ENCODE results near the gene VPS35. TPM values are rescaled to one million over a fixed set of nuclear protein-coding genes. Genes with fewer than 3 reads are reported as not detected.
"Not testable (repeated sequence)": the region's sequence is repeated elsewhere in the genome, so short reads cannot be mapped to it uniquely, and the experiment has no call there.

The VPS35 gene
- total RNA-seq, 1 donor from 2014 or later = 102 TPM

DNA sequence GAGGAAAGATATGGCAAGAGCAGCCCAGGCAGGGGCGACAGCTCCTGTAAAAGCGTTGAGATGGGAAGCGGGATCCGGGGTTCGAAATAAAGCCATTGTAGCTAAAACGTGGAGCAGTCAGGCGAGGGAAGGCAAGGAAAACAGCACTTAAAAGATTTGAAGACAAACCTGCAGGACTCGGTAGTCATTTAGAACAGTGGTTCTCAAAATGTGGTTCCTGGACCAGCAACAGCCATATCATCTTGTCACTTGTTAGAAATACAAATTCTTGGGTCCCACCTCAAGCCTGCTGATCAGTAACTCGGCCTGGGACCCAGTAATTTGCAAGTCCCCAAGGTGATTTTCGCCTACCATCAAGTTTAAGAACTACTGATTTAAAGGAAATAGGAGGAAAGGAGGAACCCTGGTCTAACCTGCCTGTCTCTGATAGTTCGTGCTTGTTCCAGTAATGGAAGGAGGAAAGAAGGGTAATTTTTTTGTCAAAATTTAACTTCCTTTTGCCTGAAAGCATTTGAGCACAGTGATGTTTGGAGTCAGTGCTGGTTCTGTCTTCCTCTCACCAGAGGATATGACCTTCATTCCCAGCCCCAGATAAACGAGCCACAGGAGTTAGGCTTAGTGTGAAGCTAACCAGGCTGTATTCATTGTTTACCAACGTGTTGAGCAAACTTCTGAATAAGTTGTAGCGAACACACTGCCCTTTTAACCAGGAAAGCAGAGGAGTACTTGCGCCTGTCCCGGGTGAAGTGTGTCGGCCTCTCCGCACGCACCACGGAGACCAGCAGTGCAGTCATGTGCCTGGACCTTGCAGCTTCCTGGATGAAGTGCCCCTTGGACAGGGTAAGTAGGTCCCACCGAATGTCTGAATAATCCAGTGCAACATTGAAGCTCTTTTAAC is 1.6 kb upstream of the VPS35 start:
- Mint-ChIP-seq H3K36me3 (ENCODE audit: low read depth) (peaks cover 13% of the 10 kb centered on the region), H3K9me3 (no peaks in the 10 kb centered on the region), H3K4me3 (no peak overlapping the region), H3K4me1 (peaks cover 37% of the 10 kb centered on the region), H3K27ac (ENCODE audit: unreplicated experiment) (no peak overlapping the region), H3K27me3 (ENCODE audit: low read depth) (no peaks in the 10 kb centered on the region)
- no peak for DNase-seq (ENCODE audit: low read depth, low spot score)
- TF ChIP-seq, protein P1, sequence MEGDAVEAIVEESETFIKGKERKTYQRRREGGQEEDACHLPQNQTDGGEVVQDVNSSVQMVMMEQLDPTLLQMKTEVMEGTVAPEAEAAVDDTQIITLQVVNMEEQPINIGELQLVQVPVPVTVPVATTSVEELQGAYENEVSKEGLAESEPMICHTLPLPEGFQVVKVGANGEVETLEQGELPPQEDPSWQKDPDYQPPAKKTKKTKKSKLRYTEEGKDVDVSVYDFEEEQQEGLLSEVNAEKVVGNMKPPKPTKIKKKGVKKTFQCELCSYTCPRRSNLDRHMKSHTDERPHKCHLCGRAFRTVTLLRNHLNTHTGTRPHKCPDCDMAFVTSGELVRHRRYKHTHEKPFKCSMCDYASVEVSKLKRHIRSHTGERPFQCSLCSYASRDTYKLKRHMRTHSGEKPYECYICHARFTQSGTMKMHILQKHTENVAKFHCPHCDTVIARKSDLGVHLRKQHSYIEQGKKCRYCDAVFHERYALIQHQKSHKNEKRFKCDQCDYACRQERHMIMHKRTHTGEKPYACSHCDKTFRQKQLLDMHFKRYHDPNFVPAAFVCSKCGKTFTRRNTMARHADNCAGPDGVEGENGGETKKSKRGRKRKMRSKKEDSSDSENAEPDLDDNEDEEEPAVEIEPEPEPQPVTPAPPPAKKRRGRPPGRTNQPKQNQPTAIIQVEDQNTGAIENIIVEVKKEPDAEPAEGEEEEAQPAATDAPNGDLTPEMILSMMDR (conservative IDR thresholded peaks at IDR 0.05) = peak; percentile 8

DNA sequence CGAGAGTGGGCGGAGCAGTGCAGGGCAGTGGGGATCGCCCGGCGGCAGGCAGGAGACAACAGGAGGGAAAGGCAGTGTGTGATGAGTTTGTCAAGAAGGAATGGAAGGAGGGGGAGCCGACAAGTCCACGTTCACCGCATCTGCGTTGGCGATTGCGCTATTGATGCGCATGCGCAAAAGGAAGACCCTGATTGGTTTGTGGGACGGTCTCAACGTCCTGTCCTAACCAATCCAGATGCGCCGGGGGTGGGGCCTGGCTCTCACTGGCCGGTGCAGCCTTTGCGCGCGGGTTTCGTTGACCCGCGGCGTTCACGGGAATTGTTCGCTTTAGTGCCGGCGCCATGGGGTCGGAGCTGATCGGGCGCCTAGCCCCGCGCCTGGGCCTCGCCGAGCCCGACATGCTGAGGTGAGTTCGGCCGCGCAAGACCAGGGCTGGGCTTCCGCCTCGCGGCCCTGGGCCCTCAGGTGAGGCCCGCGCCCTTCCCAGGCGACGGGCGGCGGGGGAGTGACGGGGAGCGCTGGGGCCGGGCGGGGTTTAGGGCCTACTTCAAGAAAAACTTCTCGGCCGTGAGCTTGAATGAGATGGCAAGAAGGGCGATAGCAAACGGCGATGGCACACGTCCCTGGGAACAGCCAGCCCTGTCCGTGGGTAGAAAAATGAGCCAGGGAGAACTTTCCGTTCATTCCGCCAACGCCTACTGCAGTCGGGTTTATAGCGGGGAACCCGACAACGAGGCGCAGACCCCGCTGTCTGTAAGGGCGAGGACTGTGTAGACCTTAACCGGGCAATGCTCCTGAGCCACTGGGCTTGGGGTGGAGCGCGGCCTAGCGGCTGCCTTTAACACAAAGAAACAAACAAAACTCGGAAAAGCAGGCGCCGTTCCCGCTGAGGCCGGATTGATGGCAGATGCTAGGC is 645 bp upstream of the VPS35 start, which contains the start of gene ORC6:
ORC6 (plus strand) TSS at position 295 of the 916 bp plus-strand sequence; CDS start at position 342, 47 bp downstream.
- H3K27me3 Mint-ChIP-seq (ENCODE audit: low read depth) = no peaks in the 10 kb centered on the region
- no peak within 1 kb of the TSS for H3K4me3 Mint-ChIP-seq
- peak; percentile 96 for DNase-seq (ENCODE audit: low read depth, low spot score)
- peaks cover 39% of the 10 kb centered on the region for H3K4me1 Mint-ChIP-seq
- no peaks in the 10 kb centered on the region for H3K9me3 Mint-ChIP-seq
- H3K36me3 Mint-ChIP-seq (ENCODE audit: low read depth) = peaks cover 5% of the 10 kb centered on the region
- peak within 1 kb of the TSS; percentile 93 for H3K27ac Mint-ChIP-seq (ENCODE audit: unreplicated experiment)
- TF ChIP-seq, protein P1 (conservative IDR thresholded peaks at IDR 0.05) = peak; percentile 60

DNA sequence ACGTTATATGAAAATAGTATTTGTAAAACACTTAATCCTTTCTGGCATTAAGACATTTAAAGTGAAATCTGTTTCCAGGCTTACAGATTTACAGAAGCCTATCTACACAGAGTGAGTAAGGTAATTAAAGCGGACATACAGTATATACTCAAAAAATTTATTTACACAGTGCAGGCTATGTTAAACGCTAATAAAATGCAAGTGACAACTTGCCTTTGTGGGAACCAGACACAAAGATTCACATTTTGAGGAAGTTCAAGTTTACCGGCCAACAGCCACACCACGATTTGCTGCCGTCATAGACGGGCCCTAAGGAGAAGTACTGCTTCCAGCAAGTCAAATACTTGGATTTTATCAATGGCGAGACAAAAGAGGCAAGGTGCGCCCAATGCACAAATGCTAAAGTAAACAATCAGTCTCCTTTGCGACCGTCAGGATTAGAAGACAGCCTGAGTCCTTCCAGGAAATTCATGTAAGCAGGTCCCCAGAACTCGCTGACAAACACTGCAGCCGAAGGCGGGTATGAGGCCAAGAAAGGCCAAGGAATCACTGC is 801 bp downstream of the VPS35 start:
- TF ChIP-seq, protein P1 (conservative IDR thresholded peaks at IDR 0.05) = no peak
- DNase-seq (ENCODE audit: low read depth, low spot score) = no peak
- H3K9me3 Mint-ChIP-seq = no peaks in the 10 kb centered on the region
- peaks cover 42% of the 10 kb centered on the region for H3K4me1 Mint-ChIP-seq
- no peaks in the 10 kb centered on the region for H3K27me3 Mint-ChIP-seq (ENCODE audit: low read depth)
- no peak overlapping the region for H3K4me3 Mint-ChIP-seq
- peak overlapping the region; percentile 93 for H3K27ac Mint-ChIP-seq (ENCODE audit: unreplicated experiment)
- peaks cover 4% of the 10 kb centered on the region for H3K36me3 Mint-ChIP-seq (ENCODE audit: low read depth)

DNA sequence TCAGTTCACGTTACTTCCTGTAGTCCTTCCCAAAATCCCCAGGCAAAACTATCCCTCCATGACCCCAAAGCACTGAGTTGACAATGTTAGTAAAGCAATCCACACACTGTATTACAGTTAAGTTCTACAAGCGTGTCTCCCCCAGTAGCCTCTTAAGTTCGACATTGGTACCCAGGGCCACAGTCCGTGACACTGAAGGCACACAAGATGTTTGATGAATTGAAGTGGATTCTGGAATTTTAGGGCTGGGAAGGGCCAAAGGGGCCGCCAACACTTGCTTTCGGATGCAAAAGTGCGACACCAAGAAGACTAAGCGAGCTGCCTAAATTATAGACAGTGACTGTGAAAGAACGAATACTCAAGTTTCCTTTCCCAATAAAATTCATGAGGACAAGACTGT is 1.5 kb downstream of the VPS35 start:
- no peaks in the 10 kb centered on the region for H3K9me3 Mint-ChIP-seq
- H3K4me1 Mint-ChIP-seq = peaks cover 42% of the 10 kb centered on the region
- H3K27me3 Mint-ChIP-seq (ENCODE audit: low read depth) = no peaks in the 10 kb centered on the region
- no peak overlapping the region for H3K4me3 Mint-ChIP-seq
- H3K36me3 Mint-ChIP-seq (ENCODE audit: low read depth) = peaks cover 3% of the 10 kb centered on the region
- TF ChIP-seq, protein P1 (conservative IDR thresholded peaks at IDR 0.05) = no peak
- no peak overlapping the region for H3K27ac Mint-ChIP-seq (ENCODE audit: unreplicated experiment)
- no peak for DNase-seq (ENCODE audit: low read depth, low spot score)

DNA sequence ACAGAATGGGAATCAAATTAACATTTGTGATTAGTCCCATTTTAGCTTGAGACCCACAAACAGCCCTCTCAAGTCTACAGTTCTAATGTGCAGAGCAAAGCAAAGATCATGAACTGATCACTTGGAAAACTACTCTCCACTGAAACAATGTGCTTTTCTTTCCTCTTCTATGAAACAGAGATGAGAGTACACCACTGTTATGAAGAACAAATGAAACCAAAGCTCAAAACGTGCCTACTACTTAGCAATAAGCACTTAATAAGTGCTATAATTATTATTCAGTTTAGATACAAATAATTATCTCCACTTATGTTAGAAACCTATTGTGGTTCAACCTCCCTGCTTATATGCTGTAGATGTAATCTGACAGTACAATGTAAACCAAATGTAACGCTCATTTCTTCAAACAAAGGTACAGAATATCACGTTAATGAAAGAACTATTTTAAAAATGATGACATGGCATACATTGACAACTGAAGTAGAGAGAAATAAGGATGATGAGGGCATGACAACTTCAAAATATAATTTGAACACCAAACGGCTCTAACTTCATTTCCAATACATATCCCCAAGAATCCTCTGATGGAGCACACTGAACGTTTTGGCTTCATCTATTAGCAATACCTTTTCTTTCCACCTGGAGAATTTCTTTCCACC is 2.0 kb downstream of the VPS35 start:
- Mint-ChIP-seq H3K27ac (ENCODE audit: unreplicated experiment) (no peak overlapping the region), H3K9me3 (no peaks in the 10 kb centered on the region), H3K27me3 (ENCODE audit: low read depth) (no peaks in the 10 kb centered on the region), H3K36me3 (ENCODE audit: low read depth) (no peaks in the 10 kb centered on the region), H3K4me3 (no peak overlapping the region), H3K4me1 (peaks cover 37% of the 10 kb centered on the region)
- no peak for DNase-seq (ENCODE audit: low read depth, low spot score)
- TF ChIP-seq, protein P1 (conservative IDR thresholded peaks at IDR 0.05) = no peak

DNA sequence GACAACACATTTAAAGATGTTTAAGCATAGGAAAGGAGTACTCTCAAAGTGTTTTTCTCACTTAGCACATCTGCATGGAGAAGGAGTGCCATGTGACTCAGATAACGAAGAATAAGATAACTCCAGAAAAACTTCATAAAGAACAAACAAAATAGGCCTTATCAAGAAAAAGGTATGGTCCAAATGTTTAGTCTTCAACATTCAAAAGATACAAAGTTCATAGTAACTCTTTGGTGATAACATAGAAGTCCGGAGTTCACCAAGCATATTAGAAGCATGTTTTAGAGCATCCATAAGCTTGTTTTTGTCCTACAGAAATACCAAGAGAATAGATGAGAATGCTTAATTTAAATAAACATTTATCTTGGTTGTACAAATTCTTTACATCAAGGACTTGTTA is 7.1 kb downstream of the VPS35 start:
- not testable (repeated sequence) for H3K4me3 Mint-ChIP-seq; H3K27ac Mint-ChIP-seq (ENCODE audit: unreplicated experiment); H3K27me3 Mint-ChIP-seq (ENCODE audit: low read depth); H3K36me3 Mint-ChIP-seq (ENCODE audit: low read depth); H3K9me3 Mint-ChIP-seq; DNase-seq (ENCODE audit: low read depth, low spot score); H3K4me1 Mint-ChIP-seq

DNA sequence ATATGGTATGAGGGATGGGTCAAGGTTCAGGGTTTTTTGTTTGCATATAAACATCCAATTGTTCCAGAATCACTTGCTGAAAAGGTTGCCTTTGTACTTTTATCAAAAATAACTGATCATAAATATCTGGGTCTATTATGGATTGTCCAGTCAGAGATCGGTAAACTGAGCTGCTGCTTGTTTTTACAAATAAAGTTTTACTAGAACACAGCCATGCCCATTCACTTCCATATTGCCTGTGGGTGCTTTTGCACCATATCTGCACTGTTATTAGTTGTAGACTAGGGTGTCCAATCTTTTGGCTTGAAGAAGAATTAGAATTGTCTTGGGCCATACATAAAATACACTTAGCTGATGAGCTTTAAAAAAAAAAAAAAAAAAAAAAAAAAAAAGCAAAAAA is 11.0 kb downstream of the VPS35 start:
- peaks cover 13% of the 10 kb centered on the region for H3K36me3 Mint-ChIP-seq (ENCODE audit: low read depth)
- not testable (repeated sequence) for H3K9me3 Mint-ChIP-seq; H3K27ac Mint-ChIP-seq (ENCODE audit: unreplicated experiment); H3K27me3 Mint-ChIP-seq (ENCODE audit: low read depth); DNase-seq (ENCODE audit: low read depth, low spot score); H3K4me1 Mint-ChIP-seq; H3K4me3 Mint-ChIP-seq

Data from neural crest cell (in vitro differentiated cells).